ENCODE results near the gene DNAH11.

DNAH11 gene

GRCh38 chr7:21943436-21943835, 400.6 kb downstream of the DNAH11 start:
- no peak for DNase-seq

- DNase-seq, result peak; percentile 93
These were observed 402.0 kb downstream of the DNAH11 start for GRCh38 chr7:21944616-21945453.

- DNase-seq, result peak; percentile 96
These were observed 402.8 kb downstream of the DNAH11 start, which contains the start of gene CDCA7L for GRCh38 chr7:21945454-21946221. Gene CDCA7L (minus strand): TSS chr7:21945899. CDS start chr7:21945804, 95 bp downstream.

DNA sequence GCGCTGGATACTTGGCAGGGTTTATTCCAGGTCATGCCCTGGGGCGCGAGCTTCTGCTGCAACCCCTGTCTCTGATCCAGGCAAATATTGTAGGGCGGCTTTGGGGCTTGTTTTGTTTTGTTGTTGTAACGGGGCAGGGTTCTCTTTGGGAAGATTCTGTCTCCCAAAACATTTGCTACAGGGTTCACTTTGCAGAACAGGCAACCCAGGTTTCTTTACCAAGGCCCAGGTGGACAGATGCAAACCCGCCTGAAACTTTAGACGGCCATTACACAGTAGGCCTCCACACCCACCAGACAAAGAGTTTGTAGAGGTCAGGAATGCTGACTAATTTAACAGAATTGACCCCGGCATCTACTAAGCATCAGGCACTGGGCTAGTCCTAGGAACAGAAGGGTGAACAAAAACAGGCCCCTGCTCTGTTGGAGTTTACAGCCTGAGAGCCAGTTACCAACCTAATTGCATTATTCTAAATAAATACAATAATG, 403.4 kb downstream of the DNAH11 start:
- no peak for DNase-seq

GRCh38 chr7:21947056-21947455, 404.2 kb downstream of the DNAH11 start:
- DNase-seq, result no peak

DNA sequence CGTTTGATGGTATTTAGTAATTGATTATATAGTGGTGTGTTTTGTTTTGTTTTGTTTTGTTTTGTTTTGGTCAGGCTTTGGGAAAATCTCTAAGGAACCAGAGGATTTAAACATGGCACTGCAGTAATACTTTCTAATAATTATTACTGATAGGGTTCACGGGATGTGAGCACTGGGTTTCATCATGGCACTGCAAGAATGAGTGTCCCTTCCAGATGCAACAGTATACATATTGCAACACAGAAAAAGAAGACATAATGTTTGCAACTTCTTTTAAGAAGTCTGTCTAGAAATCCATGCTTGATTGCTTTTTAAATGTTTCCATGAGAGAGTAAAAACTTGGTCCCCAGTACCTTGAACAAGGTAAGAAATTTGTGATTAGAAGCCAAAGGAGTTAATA, 405.1 kb downstream of the DNAH11 start:
- no peak for DNase-seq

DNA sequence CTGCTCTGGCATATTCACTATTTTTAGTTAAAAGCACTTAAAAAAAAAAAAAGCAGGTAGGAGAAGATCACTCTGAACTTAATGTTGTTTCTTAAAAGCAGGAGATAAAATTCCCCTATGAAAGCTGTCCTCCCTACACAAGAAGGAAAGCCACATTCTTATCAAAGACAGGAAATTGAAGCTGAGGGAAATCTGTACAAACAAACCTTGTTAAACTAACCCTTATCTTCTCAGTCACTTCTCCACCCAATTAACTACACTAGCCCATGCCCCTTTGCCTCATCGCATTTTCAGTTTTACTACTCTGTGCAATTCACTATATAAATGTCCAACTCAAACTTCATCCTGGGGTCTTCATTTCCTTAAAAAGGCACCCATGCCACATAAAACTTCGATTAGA, 405.5 kb downstream of the DNAH11 start:
- no peak for DNase-seq

DNA sequence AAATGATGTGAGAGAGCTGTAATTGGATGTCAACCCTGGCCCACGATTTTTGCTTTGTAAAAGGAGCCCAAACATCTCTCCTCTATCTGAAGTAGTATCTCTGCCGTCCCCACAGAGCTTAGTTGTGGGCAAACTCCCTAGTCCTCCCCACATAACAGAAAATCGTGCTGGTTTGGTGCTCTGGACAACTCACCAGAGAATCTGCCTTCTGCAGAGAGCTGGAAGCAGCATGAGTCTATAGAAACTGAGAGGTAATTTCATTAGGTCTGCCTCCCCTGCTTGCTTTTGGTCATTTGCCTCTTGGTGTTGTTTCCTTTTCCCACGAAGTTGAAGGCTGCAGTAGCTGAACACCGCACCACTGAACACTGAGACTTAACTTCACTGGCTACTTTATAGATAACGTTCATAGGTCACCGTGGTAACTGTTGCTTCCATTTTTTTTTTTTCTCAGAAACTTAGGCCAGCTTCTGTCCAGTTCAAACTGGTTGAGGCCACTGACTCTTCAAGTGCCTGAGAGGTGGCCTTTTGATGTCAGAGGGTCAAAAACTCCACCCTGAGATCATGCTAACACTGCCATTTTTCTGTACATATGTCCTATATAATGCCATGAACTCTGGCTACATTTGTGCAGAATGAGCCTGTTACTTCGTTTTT, 406.2 kb downstream of the DNAH11 start:
- DNase-seq, result no peak

All from RPMI8226 (cell line).